GM12874 (cell line): ENCODE data around the gene ZNF280C.

ENCODE experiments used
- CTCF ChIP-seq: IDR thresholded peaks from 2 replicates; pipeline ENCODE4 v1.5.1; 2011; ENCODE audit warnings: low read depth, mild to moderate bottlenecking, control low read depth, low read length, moderate library complexity; ENCODE audit not compliant: insufficient read depth

ZNF280C gene, protein sequence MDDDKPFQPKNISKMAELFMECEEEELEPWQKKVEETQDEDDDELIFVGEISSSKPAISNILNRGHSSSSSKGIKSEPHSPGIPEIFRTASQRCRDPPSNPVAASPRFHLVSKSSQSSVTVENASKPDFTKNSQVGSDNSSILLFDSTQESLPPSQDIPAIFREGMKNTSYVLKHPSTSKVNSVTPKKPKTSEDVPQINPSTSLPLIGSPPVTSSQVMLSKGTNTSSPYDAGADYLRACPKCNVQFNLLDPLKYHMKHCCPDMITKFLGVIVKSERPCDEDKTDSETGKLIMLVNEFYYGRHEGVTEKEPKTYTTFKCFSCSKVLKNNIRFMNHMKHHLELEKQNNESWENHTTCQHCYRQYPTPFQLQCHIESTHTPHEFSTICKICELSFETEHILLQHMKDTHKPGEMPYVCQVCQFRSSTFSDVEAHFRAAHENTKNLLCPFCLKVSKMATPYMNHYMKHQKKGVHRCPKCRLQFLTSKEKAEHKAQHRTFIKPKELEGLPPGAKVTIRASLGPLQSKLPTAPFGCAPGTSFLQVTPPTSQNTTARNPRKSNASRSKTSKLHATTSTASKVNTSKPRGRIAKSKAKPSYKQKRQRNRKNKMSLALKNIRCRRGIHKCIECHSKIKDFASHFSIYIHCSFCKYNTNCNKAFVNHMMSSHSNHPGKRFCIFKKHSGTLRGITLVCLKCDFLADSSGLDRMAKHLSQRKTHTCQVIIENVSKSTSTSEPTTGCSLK

DNA sequence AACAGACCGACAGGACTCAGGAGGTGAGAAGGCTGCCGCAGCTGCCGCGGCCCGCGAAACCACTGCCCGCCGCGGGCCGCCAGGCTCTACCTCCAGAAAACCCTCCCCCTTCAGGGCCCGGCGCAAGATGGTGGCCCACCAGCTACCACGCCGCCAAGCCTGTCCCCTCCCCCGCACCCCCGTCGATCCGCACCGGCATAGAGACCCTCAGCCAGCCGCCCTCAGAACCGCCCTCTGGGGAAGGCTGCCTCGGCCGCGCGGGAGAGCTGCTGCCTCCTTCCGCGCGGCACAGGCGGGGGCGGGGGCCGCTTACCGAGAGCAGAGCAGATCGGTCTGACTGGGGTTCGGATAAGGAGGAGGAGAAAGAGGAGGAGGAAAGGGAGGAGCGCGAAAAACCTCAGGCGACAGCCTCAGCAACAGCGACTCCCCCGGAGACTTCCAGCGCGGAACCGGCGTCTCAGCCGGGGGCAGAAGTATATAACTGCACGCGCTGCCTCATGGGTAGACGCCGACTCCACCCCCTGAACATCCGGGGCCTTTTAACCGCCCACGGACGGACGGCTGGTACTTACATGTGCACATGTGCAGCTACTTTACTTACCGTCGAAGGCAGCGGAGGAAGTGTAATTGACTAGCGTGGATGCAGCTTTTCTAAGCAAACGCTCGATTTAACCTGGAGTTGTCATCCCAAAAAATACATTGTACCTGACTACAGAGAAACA, at the start of gene ZNF280C:
Gene ZNF280C (minus strand): TSS at position 451 of the 722 bp plus-strand sequence. CDS start 8,450 bp downstream, outside the sequence.
- peak; percentile 24; the same call in 1 of the 2 replicates for TF ChIP-seq CTCF

GRCh38 chrX:130304587-130305368, 36.1 kb upstream of the ZNF280C start:
- no peak for TF ChIP-seq CTCF

GRCh38 chrX:130301977-130302376, 33.3 kb upstream of the ZNF280C start:
- no peak for TF ChIP-seq CTCF

DNA sequence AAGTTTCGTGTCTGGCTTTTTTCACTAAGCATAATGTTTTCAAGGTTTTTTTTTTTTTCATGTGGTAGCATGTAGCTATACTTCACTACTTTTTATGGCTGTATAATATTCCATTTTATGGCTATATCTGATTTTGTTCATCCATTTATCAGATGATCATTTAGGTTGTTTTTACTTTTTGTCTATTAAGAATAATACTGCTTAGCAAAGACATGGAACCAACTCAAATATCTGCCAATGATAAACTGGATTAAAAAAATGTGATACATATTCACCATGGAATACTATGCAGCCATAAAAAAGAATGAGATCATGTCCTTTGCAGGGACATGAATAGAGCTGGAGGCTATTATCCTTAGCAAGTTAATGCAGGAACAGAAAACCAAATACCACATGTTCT, 32.7 kb upstream of the ZNF280C start:
- TF ChIP-seq CTCF, result no peak

DNA sequence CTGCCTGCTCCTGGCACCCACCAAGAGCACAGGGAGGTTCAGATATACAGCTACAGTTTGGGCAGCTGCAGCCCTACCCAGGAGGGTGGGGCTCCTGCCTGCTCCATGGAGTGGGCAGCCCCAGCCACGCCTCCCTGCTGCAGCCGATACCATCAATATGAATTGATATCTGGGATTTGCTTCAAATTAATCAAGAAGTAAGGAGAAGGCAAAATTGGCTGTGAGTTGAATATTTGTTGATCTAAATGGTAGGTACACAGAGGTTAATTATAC, 31.2 kb upstream of the ZNF280C start:
- TF ChIP-seq CTCF, result no peak

DNA sequence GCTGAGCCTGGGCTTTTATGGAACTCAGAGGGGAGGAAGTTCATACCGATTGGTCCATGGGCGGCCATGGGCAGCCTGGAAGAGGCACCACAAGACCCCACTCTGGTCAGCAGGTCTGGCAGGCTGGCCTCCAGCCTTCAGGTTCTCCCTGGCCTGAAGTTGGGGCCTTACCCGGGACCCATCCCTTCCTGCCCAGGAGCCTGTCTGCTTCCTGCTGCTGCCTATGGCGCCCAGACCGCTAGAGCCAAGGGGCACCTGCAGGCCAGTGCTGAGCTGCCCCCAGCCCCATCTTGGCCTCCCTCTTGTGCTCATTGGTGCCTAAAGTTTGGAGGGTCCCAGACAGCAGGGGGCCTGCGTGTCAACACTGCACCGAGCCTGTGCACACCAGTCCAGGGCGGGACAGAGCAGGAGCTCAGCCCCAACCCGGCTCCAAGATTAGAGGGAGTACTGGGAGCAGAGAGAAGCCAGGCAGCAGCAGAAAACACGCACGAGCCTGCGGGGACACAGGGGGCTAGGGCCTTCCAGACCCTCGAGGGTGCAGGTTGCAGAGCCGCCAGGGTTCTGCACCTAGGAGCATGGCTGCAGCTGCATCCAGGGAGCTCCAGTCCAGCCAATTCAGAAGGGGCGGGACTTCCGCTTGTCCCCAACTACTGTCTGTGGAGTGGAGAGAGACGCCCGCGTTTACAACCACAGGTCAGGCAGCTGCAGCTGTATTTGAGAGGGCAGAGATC, 30.7 kb upstream of the ZNF280C start:
- TF ChIP-seq CTCF, result no peak
